ENCODE data around the gene CDH8.

DNA sequence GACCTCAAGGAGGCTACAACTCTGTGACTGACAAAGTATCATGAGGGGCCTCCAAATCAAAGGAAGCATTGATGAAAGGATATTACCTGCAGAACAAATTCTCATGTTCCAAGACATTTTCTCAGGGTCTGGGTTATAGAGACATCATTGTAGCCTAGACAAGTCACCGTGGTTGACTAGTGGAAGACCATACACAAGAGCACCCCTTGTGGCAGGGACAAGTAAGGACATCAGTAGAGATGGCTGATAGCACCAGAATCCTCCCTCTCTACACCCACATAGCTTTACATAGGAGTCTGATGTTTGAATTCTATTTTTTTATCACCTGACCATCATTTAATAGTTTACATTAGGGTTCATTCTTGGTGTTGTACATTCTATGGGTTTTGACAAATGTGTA, 32.5 kb upstream of the CDH8 start:
- TF ChIP-seq, protein P1, sequence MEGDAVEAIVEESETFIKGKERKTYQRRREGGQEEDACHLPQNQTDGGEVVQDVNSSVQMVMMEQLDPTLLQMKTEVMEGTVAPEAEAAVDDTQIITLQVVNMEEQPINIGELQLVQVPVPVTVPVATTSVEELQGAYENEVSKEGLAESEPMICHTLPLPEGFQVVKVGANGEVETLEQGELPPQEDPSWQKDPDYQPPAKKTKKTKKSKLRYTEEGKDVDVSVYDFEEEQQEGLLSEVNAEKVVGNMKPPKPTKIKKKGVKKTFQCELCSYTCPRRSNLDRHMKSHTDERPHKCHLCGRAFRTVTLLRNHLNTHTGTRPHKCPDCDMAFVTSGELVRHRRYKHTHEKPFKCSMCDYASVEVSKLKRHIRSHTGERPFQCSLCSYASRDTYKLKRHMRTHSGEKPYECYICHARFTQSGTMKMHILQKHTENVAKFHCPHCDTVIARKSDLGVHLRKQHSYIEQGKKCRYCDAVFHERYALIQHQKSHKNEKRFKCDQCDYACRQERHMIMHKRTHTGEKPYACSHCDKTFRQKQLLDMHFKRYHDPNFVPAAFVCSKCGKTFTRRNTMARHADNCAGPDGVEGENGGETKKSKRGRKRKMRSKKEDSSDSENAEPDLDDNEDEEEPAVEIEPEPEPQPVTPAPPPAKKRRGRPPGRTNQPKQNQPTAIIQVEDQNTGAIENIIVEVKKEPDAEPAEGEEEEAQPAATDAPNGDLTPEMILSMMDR (IDR thresholded peaks at IDR 0.05) = no peak
- TF ChIP-seq POLR2AphosphoS5 (IDR thresholded peaks at IDR 0.05; ENCODE audit: insufficient read depth in 1 of 2, low read depth in 1 of 2) = no peak

All from vagina (tissue), 2 donors.